ENCODE measurements around the gene GTF3C1.

Gene GTF3C1

DNA sequence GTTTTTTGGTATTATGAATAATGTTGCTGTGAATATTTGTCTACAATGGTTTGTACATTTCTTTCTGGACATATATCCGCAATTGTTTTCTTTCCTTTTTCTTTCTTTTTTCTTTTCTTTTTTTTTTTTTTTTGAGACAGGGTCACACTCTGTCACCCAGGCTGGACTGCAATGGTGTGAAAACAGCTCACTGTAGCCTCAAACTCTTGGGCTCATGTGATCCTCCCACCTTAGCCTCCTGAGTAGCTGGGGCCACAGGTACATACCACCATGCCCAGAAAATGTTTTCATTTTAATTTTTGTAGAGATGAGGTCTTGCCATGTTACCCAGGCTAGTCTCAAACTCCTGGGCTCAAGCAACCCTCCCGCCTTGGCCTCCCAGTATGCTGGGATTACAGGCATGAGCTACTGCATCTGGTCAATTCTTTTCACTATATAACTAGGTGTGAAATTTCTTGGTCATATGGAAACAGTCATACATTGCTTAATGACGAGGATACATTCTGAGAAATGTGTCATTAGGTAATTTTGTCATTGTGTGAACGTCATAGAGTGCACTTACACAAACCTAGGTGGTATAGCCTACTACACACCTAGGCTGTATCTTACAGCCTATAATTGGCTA, 132.6 kb downstream of the GTF3C1 start:
- peak; percentile 28 for DNase-seq

DNA sequence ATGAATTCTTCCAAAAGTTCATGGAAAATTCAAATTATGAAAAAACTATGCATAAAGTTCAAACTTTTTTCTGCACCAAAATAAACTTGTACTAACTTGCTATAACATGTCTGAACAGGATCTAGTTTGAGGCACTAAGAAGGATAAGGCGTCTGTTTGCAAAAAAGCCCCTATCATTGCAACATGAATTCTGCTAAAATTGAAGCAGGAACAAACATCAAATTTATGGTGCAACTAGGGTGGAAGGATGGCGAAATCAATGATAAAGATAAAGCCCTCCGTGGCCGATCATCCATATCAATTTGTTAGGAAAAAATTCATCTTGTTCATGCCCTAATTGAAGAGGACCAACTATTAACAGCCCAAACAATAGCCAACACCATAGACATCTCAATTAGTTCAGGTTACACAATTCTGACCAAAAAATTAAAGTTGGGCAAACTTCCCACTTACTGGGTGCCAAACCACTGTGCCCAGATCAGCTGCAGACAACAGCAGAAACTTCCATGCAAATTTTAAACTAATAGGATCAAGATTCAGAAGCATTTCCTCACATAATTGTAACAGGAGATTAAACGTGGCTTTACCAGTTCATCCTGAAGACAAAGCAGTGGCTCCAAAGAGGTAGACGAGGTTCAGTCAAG, 134.8 kb downstream of the GTF3C1 start:
- DNase-seq: no peak

DNA sequence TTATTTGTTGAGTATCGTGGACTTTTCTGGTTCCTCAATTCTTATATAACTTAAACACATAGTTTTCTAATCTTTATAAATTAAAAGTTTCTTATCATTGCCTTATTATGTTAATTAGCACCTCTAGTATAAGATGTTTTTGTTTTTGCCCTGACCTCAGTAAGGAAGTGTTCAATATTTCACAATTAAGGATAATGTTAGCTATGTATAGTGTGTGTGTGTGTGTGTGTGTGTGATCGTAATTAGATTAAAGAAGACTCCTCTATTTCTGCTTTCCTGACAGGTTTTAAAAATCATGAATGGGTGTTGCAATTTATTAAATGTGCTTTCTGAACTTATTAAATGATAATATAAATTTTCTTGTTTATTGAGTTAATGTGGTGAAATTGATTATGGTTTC, 135.8 kb downstream of the GTF3C1 start:
- no peak for DNase-seq

DNA sequence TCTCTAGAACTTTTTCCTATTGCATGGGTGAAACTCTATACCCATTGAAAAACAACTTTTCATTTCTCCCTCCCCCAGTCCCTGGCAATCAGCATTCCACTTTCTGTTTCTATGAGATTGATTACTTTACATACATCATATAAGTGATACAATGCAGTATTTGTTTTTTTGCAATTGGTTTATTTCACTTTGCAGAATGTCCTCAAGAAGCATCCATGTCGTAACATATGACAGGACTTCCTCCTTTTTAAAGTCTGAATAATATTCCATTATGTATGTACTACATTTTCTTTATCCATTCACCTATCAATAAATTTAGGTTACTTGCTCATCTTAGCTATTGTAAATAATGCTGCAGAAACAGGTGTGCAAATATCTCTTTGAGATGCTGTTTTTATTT, 139.0 kb downstream of the GTF3C1 start:
- DNase-seq: no peak
